SK-N-SH (cell line): ENCODE measurements around the gene SLC66A1. TPM values are rescaled to one million over a fixed set of nuclear protein-coding genes. Genes with fewer than 3 reads are reported as not detected.

Experiments
- CTCF ChIA-PET: fragments of 300-600, 350-600 bp; formaldehyde crosslinking; extraction: SDS; loops from one replicate; lab custom pipeline; 2021; lab: Yijun Ruan, JAX
- POLR2A ChIA-PET: fragments of 350-600 bp; sonication (Branson Sonifier 250); formaldehyde crosslinking; extraction: SDS; loops from one replicate; lab custom pipeline; 2020; ENCODE audit warnings: antibody characterized with exemption, inconsistent platforms; lab: Yijun Ruan, JAX
- DNase-seq: peaks from one replicate; pipeline ENCODE4 v3.0.0; 2012
- H2AFZ ChIP-seq: fragments of 200-600 bp; sonication (generic); 2 replicates; pipeline ENCODE4 v1.8.1; 2016; ENCODE audit warnings: antibody characterized with exemption, mild to moderate bottlenecking, low read depth
- H3F3A ChIP-seq: fragments of 200-600 bp; sonication (generic); replicated peaks from 2 replicates; pipeline ENCODE3; 2016; ENCODE audit warnings: antibody characterized with exemption, mild to moderate bottlenecking; ENCODE audit not compliant: insufficient read depth
- H3K27ac ChIP-seq, 2 experiments: fragments of 200-500 bp in 1 of 2; fragments of 200-600 bp in 1 of 2; sonication (Bioruptor generic) in 1 of 2; sonication (generic), shearing (Covaris generic) in 1 of 2; 2 replicates each; pipeline versions ENCODE4 v1.5.1 to v1.6.1; 2014 to 2016; ENCODE audit warnings: low read depth in 2 of 2, inconsistent platforms in 1 of 2, low read length in 1 of 2, mild to moderate bottlenecking in 1 of 2, mixed read lengths in 1 of 2
- H3K27me3 ChIP-seq: fragments of 200-600 bp; sonication (generic), shearing (Covaris generic); 2 replicates; pipeline ENCODE4 v1.6.1; 2016; ENCODE audit warnings: mixed run types; ENCODE audit not compliant: insufficient read depth
- H3K36me3 ChIP-seq, 2 experiments: fragments of 200-500 bp in 1 of 2; fragments of 200-600 bp in 1 of 2; sonication (Bioruptor generic) in 1 of 2; sonication (generic) in 1 of 2; replicated peaks in 1 of 2; 2 replicates each; pipeline versions ENCODE3 to v1.5.1; 2014 to 2016; ENCODE audit warnings: low read length in 1 of 2, mild to moderate bottlenecking in 1 of 2; ENCODE audit not compliant: insufficient read depth in 2 of 2, control insufficient read depth in 1 of 2
- H3K4me1 ChIP-seq, 2 experiments: fragments of 200-500 bp in 1 of 2; fragments of 200-600 bp in 1 of 2; sonication (Bioruptor generic) in 1 of 2; sonication (generic), shearing (Covaris generic) in 1 of 2; 2 replicates each; pipeline versions ENCODE4 v1.5.1 to v1.6.1; 2014 to 2016; ENCODE audit warnings: low read depth in 1 of 2, low read length in 1 of 2, mixed run types in 1 of 2; ENCODE audit not compliant: insufficient read depth in 2 of 2, control insufficient read depth in 1 of 2
- H3K4me2 ChIP-seq: fragments of 200-600 bp; sonication (generic), shearing (Covaris generic); 2 replicates; pipeline ENCODE4 v1.6.1; 2017; ENCODE audit warnings: mixed run types
- H3K4me3 ChIP-seq, 2 experiments: fragments of 200-500 bp in 1 of 2; fragments of 200-600 bp in 1 of 2; sonication (Bioruptor generic) in 1 of 2; sonication (generic), shearing (Covaris generic) in 1 of 2; 2 replicates each; pipeline versions ENCODE4 v1.5.1 to v1.8.1; 2014 to 2016; ENCODE audit warnings: low read depth in 2 of 2, inconsistent platforms in 1 of 2, low read length in 1 of 2, mild to moderate bottlenecking in 1 of 2, mixed read lengths in 1 of 2, moderate library complexity in 1 of 2
- H3K79me2 ChIP-seq: fragments of 200-600 bp; sonication (generic); 2 replicates; pipeline ENCODE4 v1.8.1; 2017; ENCODE audit warnings: mild to moderate bottlenecking; ENCODE audit not compliant: insufficient read depth
- H3K9ac ChIP-seq: fragments of 200-600 bp; sonication (generic); 2 replicates; pipeline ENCODE4 v1.6.1; 2017; ENCODE audit warnings: mixed run types
- H3K9me2 ChIP-seq: fragments of 200-600 bp; sonication (generic); 2 replicates; pipeline ENCODE4 v1.6.1; 2017; ENCODE audit warnings: mixed run types
- H3K9me3 ChIP-seq: fragments of 200-600 bp; sonication (generic); 2 replicates; pipeline ENCODE4 v1.6.1; 2017; ENCODE audit warnings: mixed run types, mild to moderate bottlenecking, moderate library complexity
- H4K20me1 ChIP-seq: fragments of 200-600 bp; sonication (generic); 2 replicates; pipeline ENCODE4 v1.6.1; 2017; ENCODE audit warnings: mild to moderate bottlenecking, mixed run types; ENCODE audit not compliant: insufficient read depth
- ELF1 ChIP-seq: IDR thresholded peaks from 2 replicates; pipeline ENCODE4 v1.4.0; 2012
- MEF2A ChIP-seq: IDR thresholded peaks from 2 replicates; pipeline ENCODE4 v1.4.0; 2012; ENCODE audit warnings: low read depth, borderline replicate concordance
- NFIC ChIP-seq: IDR thresholded peaks from 2 replicates; pipeline ENCODE4 v1.4.0; 2012; ENCODE audit warnings: borderline replicate concordance
- POLR2AphosphoS5 ChIP-seq: IDR thresholded peaks from 2 replicates; pipeline ENCODE4 v1.6.1; 2012; ENCODE audit warnings: low read depth, low read length
- RAD21 ChIP-seq: IDR thresholded peaks from 2 replicates; pipeline ENCODE4 v1.6.1; 2012; ENCODE audit warnings: mild to moderate bottlenecking, low read length
- RXRA ChIP-seq: IDR thresholded peaks from 2 replicates; pipeline ENCODE4 v1.4.0; 2012; ENCODE audit warnings: low read depth, mild to moderate bottlenecking, borderline replicate concordance
- SMC3 ChIP-seq: IDR thresholded peaks from 2 replicates; pipeline ENCODE4 v1.6.1; 2012; ENCODE audit warnings: low read depth, low read length, improper control_type of control experiment
- WGBS: methylation state at CpG from one replicate; pipeline ENCODE4 v1.1.6; 2017; ENCODE audit warnings: low lambda C conversion rate; 5-methylcytosine and 5-hydroxymethylcytosine counted together
- polyA plus RNA-seq, 3 experiments: library from polyadenylated mRNA; depleted of rRNA; stranded (reverse); fragments of >200 nt; gene quantifications; 2 replicates each; pipeline ENCODE4 v1.2.3, GENCODE V29; 2012
- TF ChIP-seq, protein P1 (sequence below): IDR thresholded peaks from 2 replicates; pipeline ENCODE4 v1.4.0; 2012; ENCODE audit warnings: low read depth
- TF ChIP-seq, protein P2 (sequence below): fragments of 150-350 bp; IDR thresholded peaks from 2 replicates; pipeline ENCODE4 v1.6.1; 2016; ENCODE audit warnings: mild to moderate bottlenecking, low read depth, low read length
- TF ChIP-seq, protein P3 (sequence below): fragments of 200-600 bp; sonication (generic); IDR thresholded peaks from 2 replicates; pipeline ENCODE4 v1.6.1; 2017; ENCODE audit warnings: antibody characterized with exemption, mild to moderate bottlenecking, moderate library complexity

The SLC66A1 gene
- polyA plus RNA-seq, 1 of the 3 experiments (the other 2 are of a cell fraction), result 16.9 TPM

DNA sequence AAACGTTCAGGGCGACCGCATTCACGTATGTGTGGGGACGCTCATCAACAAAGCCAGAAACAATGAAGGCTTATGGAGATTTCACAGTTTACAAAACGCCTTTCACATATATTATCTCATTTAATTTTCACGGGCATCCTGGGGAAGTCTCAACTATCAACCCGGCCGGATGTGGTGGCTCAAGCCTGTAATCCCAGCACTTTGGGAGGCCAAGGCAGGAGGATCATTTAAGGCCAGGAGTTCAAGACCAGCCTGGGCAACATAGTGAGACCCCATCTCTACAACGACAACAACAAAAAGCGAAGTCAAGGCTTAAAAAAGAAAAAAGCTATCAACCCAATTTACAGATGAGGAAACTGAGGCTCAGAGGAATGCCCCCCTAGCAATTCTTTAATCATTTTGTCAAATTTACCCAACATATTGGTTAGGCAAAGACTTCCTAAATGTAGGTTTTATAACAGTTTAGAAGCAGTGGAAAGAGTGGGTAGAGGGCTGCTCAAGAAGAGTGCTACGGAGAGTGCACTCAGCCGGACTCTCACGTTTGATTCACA is 28.3 kb downstream of the SLC66A1 start:
- H3K4me2 ChIP-seq, result no peak overlapping the region
- TF ChIP-seq RXRA, result no peak
- TF ChIP-seq, protein P1, sequence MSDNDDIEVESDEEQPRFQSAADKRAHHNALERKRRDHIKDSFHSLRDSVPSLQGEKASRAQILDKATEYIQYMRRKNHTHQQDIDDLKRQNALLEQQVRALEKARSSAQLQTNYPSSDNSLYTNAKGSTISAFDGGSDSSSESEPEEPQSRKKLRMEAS, result no peak
- TF ChIP-seq, all 33 proteins: peak for 0
- Histone ChIP-seq H3K9ac (no peak overlapping the region), H3F3A (peaks cover 3% of the 10 kb centered on the region), H3K27me3 (no peaks in the 10 kb centered on the region), H3K79me2 (peaks cover 6% of the 10 kb centered on the region; the same call in 1 of the 2 replicates), H3K9me3 (no peaks in the 10 kb centered on the region), H3K4me1 (peaks cover 0 to 67% of the 10 kb centered on the region in 2 experiments; a peak in 2 of 4 replicates), H3K36me3 (peaks cover 6 to 52% of the 10 kb centered on the region in 2 experiments), H3K9me2 (no peaks in the 10 kb centered on the region), H3K27ac (peak overlapping the region in 1 of 2 experiments; percentile 91; a peak in 2 of 4 replicates), H3K4me3 (no peak overlapping the region), H2AFZ (no peak overlapping the region), H4K20me1 (peaks cover 10% of the 10 kb centered on the region; the same call in 1 of the 2 replicates)
- ChIA-PET CTCF (interaction anchor here (0.7 to 13.7 kb wide), 15 partner anchors 8 to 321 kb away, joined by 3 to 235 read pairs (median 9); partner anchors contain the start of gene NBL1), POLR2A (no interaction called here)
- DNase-seq, result no peak
- 95% methylated on average over 14 of the region's 14 CpGs for WGBS

DNA sequence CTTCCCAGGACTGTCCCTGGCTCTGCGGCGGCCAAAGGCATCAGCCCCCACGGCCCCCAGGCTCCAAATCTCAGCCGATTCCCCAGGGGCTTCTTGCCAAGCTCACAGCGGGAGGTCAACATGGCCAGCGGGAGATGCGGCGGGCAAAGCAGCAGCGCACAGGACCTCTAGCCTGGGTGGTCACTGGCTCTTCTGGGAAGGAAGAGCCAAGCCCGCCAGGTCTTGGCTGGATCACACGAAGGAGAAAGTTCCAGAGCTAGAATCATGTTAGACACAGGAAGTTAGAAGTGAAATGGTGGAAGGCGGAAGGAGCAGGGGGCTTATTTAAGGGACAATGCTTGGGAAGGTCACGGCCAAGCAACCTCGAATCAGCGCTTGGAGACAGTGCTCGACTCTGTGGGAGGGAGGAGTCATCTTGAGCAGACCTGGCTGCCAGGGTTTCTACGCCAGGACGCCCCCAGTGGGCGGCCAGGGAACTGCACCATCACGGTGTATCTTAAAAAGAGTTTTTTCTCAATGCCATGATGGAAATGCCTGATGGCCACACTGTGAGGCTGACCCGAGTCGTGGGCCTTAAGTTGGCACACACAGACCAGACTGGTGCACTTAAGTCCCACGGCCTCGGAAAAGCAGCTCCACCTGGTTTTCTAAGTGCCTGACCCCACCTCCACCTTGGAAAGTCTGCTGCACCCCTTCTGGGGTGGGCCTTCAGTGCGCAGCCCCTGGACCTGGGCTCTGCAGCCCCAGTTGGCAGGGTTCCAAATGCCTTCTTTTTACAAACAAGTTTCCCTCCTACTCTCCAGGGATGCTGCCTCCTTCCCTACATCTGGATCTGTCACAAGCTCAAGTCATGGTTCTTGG is 29.3 kb downstream of the SLC66A1 start:
- WGBS, result 66% methylated on average over 15 of the region's 25 CpGs
- peaks cover 10% of the 10 kb centered on the region; the same call in 1 of the 2 replicates for H4K20me1 ChIP-seq
- peaks cover 3% of the 10 kb centered on the region for H3F3A ChIP-seq
- peaks cover 6 to 53% of the 10 kb centered on the region in 2 experiments for H3K36me3 ChIP-seq
- no peak overlapping the region for H2AFZ ChIP-seq
- peaks cover 0 to 70% of the 10 kb centered on the region in 2 experiments; a peak in 2 of 4 replicates for H3K4me1 ChIP-seq
- peak; percentile 89 for DNase-seq
- peak overlapping the region in 1 of 2 experiments; percentile 85; a peak in 2 of 4 replicates for H3K27ac ChIP-seq
- H3K27me3 ChIP-seq, result no peaks in the 10 kb centered on the region
- H3K79me2 ChIP-seq, result peaks cover 6% of the 10 kb centered on the region; the same call in 1 of the 2 replicates
- no peaks in the 10 kb centered on the region for H3K9me3 ChIP-seq
- no peak overlapping the region for H3K4me2 ChIP-seq
- no peaks in the 10 kb centered on the region for H3K9me2 ChIP-seq
- H3K4me3 ChIP-seq, result no peak overlapping the region; a peak in 1 of 4 replicates
- CTCF ChIA-PET, result interaction anchor here (0.5 to 13.7 kb wide), 34 partner anchors 11 to 655 kb away, joined by 3 to 235 read pairs (median 5); partner anchors contain the start of genes AKR7A2, NBL1 and SLC66A1
- no peak overlapping the region for H3K9ac ChIP-seq
- TF ChIP-seq SMC3 (peak; percentile 37; the same call in 1 of the 2 replicates), ELF1 (no peak), NFIC (peak; percentile 20; the same call in 1 of the 2 replicates), MEF2A (no peak), POLR2AphosphoS5 (no peak), RAD21 (peak; percentile 57)
- TF ChIP-seq, protein P2, sequence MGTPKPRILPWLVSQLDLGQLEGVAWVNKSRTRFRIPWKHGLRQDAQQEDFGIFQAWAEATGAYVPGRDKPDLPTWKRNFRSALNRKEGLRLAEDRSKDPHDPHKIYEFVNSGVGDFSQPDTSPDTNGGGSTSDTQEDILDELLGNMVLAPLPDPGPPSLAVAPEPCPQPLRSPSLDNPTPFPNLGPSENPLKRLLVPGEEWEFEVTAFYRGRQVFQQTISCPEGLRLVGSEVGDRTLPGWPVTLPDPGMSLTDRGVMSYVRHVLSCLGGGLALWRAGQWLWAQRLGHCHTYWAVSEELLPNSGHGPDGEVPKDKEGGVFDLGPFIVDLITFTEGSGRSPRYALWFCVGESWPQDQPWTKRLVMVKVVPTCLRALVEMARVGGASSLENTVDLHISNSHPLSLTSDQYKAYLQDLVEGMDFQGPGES, result no peak
- TF ChIP-seq, protein P3, sequence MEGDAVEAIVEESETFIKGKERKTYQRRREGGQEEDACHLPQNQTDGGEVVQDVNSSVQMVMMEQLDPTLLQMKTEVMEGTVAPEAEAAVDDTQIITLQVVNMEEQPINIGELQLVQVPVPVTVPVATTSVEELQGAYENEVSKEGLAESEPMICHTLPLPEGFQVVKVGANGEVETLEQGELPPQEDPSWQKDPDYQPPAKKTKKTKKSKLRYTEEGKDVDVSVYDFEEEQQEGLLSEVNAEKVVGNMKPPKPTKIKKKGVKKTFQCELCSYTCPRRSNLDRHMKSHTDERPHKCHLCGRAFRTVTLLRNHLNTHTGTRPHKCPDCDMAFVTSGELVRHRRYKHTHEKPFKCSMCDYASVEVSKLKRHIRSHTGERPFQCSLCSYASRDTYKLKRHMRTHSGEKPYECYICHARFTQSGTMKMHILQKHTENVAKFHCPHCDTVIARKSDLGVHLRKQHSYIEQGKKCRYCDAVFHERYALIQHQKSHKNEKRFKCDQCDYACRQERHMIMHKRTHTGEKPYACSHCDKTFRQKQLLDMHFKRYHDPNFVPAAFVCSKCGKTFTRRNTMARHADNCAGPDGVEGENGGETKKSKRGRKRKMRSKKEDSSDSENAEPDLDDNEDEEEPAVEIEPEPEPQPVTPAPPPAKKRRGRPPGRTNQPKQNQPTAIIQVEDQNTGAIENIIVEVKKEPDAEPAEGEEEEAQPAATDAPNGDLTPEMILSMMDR, result peak; percentile 87
- POLR2A ChIA-PET, result no interaction called here
